HG03378 (cell line): ENCODE results near the gene C6.

Experiments used
- ATAC-seq: cut with Tn5 transposase; IDR thresholded peaks from one replicate; pipeline ENCODE4 v1.9.1; 2021; ENCODE audit warnings: mild to moderate bottlenecking, moderate library complexity; ENCODE audit not compliant: unreplicated experiment

C6 gene

GRCh38 chr5:41127967-41128690, 85.2 kb downstream of the C6 start:
- ATAC-seq = no peak

DNA sequence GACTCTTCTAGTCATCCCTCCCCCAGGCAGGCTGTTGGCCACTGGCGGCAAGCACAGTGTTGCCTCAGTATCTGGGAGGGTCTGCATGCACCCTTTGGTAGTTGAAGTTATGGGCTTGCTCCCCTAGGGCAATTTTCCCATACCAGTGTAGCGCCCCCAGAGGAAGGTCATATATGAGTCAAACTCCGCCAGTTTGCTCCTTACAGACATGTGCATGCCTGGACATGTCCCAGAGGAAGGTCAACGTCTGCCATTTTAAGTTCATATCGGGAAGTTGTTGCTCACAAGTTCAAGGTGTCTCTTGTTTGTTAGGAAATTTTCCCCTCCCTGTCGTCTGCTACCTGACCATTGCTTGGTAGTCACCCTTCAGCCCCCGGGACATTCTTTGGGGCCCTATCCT, 90.9 kb downstream of the C6 start:
- ATAC-seq = no peak

DNA sequence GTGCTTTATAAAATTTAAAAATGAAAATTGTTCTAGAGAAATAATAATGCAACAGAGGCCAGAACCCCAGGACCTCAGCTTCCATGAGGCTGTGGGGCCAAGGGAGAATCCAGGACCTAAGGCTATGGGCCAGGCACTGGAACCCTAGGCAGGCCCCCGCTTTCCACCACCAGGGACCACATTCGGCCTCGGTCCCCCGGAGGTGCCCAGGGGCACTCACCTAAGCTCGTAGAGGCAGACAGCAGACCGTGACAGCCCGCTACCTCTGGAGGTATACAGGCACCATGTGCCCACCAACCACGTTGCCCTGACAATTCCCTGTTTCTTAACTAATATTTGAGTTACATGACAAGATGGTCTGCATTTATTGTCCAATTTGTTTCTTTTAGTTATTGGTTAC, 92.7 kb downstream of the C6 start:
- no peak for ATAC-seq

GRCh38 chr5:41118177-41118576, 95.2 kb downstream of the C6 start:
- ATAC-seq = no peak

GRCh38 chr5:41115281-41115680, 98.1 kb downstream of the C6 start:
- no peak for ATAC-seq

DNA sequence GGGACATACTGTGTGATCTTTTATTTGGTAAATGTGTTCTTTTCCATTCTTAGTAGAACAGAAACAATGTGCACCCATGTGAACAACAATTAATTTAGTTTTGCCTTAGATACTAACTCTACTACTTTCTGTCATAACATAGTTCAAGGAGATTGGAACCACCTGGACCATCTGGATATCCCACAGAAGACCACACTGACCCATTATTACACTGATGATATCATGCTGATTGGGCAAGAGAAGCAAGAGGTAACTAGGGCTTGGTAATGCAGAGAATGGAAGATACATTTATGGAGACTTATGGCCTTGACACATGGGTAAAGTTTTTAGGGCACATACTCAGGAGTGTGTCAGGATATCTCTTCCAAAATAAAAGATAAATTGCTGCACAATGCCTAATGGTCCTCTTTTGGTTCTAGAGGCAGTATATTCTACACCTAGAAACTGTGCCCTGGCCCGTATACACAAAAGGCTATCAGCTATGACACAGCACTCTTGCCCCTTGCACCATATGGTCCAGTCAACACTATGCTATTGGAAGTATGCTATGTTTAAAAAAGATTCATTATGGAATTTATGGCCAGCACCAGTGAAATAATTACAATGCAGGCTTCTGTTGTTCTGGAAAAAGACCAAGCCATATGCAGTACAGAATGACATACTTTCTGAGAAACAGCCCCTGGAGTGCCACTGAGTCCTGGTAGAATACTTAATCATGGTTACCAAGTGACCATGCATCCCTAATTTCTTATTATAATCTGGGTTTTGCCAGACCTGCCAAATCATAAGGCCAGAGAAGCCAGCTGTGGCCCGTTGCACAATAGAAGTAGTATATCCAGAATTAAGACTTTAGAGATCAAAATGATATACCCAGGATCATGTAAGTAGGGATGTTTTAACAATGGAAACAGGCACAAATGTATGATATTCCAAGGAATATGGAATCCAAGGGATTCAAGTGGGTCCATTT, 100.6 kb downstream of the C6 start:
- ATAC-seq = no peak

- ATAC-seq = no peak
Observed at GRCh38 chr5:41109186-41109585, 104.1 kb downstream of the C6 start.

- no peak for ATAC-seq
Observed at GRCh38 chr5:41102341-41102740, 111.0 kb downstream of the C6 start.

GRCh38 chr5:41097642-41098041, 115.7 kb downstream of the C6 start:
- no peak for ATAC-seq

DNA sequence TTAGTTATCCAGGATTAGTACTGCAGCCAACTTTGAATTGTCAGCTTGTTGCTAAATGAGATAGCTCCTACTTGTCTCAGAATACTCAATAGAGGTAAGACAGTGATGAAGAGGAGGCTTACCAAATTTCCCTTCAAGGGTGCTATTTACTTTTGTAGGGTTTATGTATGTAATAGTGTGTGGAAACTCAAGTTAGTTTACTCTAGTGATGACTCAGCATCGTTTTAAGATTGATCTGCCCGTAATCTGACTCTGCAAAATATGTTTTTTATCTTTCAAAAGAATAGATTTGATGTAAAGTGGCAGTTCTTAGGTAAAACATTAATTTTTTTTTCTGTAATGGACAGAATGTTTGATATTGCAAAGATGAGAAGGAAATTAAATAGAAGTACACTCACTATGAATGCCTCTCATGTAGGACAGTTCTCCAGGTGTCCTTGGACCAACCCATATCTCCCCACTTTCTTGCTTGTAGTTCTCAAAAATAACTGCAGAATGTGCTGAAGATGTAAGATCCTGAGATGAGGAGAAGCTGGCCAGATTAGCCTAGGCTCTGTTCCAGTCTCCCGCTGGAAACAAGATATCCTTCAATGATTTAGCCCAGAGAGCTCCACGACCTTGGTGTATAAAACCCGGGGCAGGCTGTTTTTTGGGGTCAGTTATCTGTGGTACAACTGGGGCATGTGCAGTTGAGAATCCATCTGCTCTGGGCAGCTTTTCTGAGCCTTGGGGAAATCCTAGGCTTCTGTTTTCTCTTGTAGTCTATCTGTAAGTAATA, 117.8 kb downstream of the C6 start:
- no peak for ATAC-seq

GRCh38 chr5:41094871-41095270, 118.5 kb downstream of the C6 start:
- ATAC-seq = no peak

- ATAC-seq = no peak
Observed at GRCh38 chr5:41093803-41094202, 119.5 kb downstream of the C6 start.
